Measurements from ENCODE around the gene PNMA1. TPM values are rescaled to one million over a fixed set of nuclear protein-coding genes. Genes with fewer than 3 reads are reported as not detected.

The PNMA1 gene
- total RNA-seq, 1 experiment from 2014 or later = 16.8 TPM

GRCh38 chr14:73666583-73666982, 47.6 kb downstream of the PNMA1 start:
- no peak for DNase-seq (ENCODE audit: low read depth)

- DNase-seq (ENCODE audit: low read depth) = no peak
These were observed 49.1 kb downstream of the PNMA1 start for GRCh38 chr14:73665130-73665529.

GRCh38 chr14:73663548-73664212, 50.5 kb downstream of the PNMA1 start:
- no peak for DNase-seq (ENCODE audit: low read depth)

- DNase-seq (ENCODE audit: low read depth) = peak; percentile 94
These were observed 51.7 kb downstream of the PNMA1 start for GRCh38 chr14:73662487-73662943.

GRCh38 chr14:73661872-73662271, 52.3 kb downstream of the PNMA1 start:
- no peak for DNase-seq (ENCODE audit: low read depth)

Other genes starting within 250 kb of the PNMA1 start
- 7.2 and 14.1 TPM in 2 replicates for gene RIOX1, start 223.5 kb downstream of the PNMA1 start, total RNA-seq (2014; rRNA removed; shearing (Covaris generic))
- 2.1 and 2.8 TPM in 2 replicates for gene ACOT1, start 177.2 kb downstream of the PNMA1 start, total RNA-seq (2014; rRNA removed; shearing (Covaris generic))
- 0.02 TPM in 1 of 2 replicates, not detected in the other for gene HEATR4, start 155.4 kb downstream of the PNMA1 start, total RNA-seq (2014; rRNA removed; shearing (Covaris generic))
- 18.5 and 26.1 TPM in 2 replicates for gene ACOT2, start 145.2 kb downstream of the PNMA1 start, total RNA-seq (2014; rRNA removed; shearing (Covaris generic))
- gene ACOT4, start 122.5 kb downstream of the PNMA1 start, total RNA-seq (2014; rRNA removed; shearing (Covaris generic)) = 0.15 TPM in 1 of 2 replicates, not detected in the other
- not detected in 2 replicates for gene ACOT6, start 101.9 kb downstream of the PNMA1 start, total RNA-seq (2014; rRNA removed; shearing (Covaris generic))
- gene DNAL1, start 69.4 kb downstream of the PNMA1 start, total RNA-seq (2014; rRNA removed; shearing (Covaris generic)) = 3.2 and 20.6 TPM in 2 replicates
- 3.8 and 5.0 TPM in 2 replicates for gene PTGR2, start 137.4 kb upstream of the PNMA1 start, total RNA-seq (2014; rRNA removed; shearing (Covaris generic))
- gene ZNF410, start 172.5 kb upstream of the PNMA1 start, total RNA-seq (2014; rRNA removed; shearing (Covaris generic)) = 85.0 and 110 TPM in 2 replicates
- 2.0 and 4.0 TPM in 2 replicates for gene FAM161B, start 235.7 kb upstream of the PNMA1 start, total RNA-seq (2014; rRNA removed; shearing (Covaris generic))
- 31.6 and 41.8 TPM in 2 replicates for gene COQ6, start 235.9 kb upstream of the PNMA1 start, total RNA-seq (2014; rRNA removed; shearing (Covaris generic))